ENCODE data around the gene TRAF3.
"Not testable (repeated sequence)": the region's sequence is repeated elsewhere in the genome, so short reads cannot be mapped to it uniquely, and the experiment has no call there.

The TRAF3 gene

GRCh38 chr14:102809870-102810269 lies 32.6 kb downstream of the TRAF3 start:
- no peak for DNase-seq

DNA sequence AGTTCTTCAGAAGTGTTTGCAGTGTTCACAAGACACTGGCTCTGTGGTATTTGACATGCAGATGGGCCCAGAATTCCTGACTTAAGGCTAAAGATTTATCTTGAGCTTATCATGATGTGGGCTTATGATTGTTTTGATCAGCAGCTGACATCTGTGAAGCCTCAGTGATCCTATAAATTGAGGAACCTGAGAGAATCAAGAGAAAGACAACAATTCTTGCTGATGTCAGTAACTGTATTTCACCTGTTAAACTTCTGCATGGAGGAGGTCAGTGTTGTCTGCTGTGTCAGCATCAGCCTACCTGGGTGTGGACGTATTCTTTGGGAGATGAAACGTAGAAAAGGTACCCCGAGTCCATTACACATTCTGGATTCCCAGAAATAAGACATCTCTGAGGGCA lies 33.3 kb downstream of the TRAF3 start:
- DNase-seq = no peak

DNA sequence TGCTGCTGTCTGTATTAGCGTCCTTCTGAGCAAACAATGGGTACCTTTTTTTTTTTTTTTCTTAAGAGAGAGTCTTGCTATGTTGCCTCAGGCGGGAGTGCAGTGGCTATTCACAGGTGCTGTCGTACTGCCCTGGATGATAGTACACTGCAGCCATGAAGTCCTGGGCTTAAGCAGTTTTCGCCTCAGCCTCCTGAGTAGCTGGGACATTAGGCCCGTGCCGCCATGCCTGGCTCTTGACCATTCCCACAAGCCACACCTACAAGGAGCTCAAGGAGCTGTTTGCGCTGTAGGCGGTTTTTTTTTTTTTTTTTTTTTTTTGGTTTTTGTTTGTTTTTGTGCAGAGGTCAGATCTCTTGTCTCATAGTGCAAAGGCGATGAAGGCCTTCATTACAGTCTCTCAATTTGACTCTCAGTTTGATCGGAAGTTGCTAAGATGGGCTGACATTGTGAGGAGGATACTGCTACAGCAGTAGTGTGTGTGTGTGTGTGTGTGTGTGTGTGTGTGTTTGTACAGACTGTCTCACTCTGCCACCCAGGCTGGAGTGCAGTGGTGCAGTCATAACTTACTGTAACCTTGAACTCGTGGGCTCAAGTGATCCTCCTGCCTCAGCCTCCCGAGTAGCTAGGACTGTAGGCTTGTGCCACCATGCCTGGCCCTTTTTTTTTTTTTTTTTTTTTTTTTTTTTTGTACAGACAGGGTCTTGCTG lies 34.2 kb downstream of the TRAF3 start:
- DNase-seq = no peak

GRCh38 chr14:102811971-102812370 lies 34.7 kb downstream of the TRAF3 start:
- no peak for DNase-seq

GRCh38 chr14:102813691-102814090 lies 36.4 kb downstream of the TRAF3 start:
- DNase-seq = no peak

DNA sequence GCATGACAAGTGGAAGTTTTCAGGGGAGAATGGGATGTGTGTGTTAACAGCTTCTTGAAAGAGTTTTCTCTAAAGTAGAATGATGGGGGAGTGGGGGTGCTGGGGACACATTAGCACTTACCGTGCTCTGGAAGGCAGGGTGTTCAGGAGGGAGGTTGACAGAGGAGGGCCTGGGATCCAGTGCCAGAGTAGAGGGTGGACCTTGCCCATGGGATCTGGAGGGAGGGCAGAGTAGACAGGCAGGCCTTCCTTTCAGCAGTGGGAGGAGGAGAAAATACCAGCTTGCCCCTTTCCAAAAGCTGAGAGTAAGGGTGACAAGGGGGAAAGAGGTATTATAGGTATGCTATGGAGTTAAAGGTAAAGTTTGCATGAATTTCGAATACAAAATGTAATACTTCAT lies 40.1 kb downstream of the TRAF3 start:
- DNase-seq = no peak

DNA sequence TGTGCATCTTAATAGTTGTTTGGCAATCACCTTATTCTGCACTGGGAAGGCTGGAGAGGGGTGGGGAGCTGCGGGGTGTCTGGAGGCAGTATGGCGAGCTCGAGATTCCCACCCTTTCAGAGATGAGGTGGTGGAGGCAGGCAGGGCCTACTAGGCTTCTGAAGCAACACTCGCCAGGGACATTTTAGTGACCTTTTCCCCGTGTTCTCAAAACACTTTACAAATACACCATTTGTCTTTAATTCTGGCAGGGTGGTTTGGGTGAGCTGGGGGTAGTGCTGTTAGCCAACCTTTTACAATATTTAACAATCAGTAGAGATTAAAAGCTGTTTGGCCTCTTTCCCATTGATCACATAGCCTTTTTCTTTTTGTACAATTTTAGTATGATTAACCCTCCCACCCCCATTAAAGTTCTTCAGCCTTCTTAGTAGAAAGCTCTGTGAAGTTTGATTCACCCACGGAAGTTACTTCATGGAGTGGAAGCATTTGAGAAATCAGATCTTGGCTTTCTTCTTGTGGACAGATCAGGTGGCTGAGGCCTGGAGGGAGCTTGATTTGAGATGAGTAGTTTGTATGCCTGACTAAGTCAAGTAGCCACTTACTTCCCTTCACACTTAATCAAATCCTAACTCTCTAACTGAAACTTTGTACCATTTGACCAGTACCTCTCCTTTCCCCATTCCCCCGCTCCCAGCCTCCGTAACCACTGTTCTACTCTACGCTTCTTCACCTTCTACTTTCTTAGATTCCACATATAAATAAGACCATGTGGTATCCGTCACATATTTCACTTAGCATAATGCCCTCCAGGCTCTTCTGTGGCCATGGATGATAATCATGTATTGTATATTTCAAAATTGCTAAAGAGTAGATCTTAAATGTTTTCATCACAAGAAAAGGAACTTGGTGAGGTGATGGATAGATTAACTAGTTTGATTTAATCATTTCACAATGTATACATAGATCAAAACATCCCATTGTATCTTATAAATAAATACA lies 41.0 kb downstream of the TRAF3 start:
- DNase-seq = no peak

DNA sequence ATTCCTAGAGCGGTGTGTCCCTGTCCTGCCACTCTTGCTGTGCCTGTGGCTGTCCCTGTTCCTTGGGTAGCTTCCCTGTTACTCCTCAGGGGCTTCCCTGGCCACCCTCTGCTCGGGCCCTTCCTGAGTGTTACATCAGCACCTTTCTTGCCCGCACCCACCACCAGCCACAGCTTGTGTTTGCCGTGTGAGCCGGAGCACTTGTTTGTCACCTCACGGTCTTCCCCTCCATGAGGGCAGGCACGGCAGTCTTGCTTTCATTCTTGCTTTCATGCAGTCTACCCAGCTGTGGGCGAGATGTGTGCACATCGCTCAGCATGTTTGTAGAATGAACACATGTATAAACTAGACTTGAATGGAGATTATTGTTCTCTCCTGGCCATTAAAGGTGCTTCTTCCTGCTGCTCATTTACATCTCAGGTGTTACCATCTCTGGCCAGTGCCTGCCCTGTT lies 42.0 kb downstream of the TRAF3 start:
- no peak for DNase-seq

- DNase-seq = no peak
Observed at GRCh38 chr14:102819747-102820330, 42.6 kb downstream of the TRAF3 start.

- no peak for DNase-seq
Observed at GRCh38 chr14:102821252-102821651, 44.0 kb downstream of the TRAF3 start.

DNA sequence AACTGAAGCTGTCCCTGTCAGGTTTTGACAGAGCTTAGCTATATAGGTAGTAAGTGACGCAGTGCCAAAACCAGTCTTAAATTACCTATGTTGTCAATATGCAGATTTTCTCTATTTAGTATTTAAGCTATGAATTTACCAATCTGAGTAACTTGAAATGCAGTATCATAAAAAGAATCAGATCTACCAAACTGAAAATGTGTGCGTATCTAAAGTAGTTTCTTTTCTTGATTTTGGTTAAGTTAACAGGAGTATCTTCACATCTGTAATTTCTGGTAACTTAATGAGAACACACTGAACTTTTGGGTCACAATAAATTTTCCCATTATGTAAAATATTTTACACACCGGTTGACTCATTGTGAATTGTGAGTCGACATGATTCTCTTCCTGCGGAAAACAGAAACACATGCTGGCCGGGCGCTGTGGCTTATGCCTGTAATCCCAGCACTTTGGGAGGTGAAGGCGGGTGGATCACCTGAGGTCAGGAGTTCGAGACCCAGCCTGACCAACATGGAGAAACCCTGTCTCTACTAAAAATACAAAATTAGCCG lies 45.1 kb downstream of the TRAF3 start:
- no peak for DNase-seq

DNA sequence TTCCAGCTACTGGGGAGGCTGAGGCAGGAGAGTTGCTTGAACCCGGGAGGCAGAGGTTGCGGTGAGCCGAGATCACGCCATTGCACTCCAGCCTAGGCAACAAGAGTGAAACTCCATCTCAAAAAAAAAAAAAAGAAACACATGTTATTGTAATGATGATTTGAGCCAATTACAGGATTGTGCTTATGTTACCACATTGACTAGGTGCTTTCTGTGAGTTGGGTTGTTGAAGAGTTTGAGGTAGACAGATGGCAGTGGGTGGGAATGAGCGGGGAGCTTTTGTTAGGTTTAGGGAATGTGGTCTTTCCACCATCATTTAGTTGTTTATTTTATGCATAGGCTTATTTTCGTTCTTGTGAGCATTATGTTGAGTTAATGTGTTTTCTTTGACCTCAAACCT lies 45.6 kb downstream of the TRAF3 start:
- DNase-seq = not testable (repeated sequence)

GRCh38 chr14:102823546-102823945 lies 46.3 kb downstream of the TRAF3 start:
- DNase-seq = no peak

GRCh38 chr14:102824832-102825231 lies 47.6 kb downstream of the TRAF3 start:
- DNase-seq = no peak

GRCh38 chr14:102825307-102826095 lies 48.3 kb downstream of the TRAF3 start:
- DNase-seq = no peak

GRCh38 chr14:102826161-102826560 lies 48.9 kb downstream of the TRAF3 start:
- no peak for DNase-seq

- no peak for DNase-seq
Observed at GRCh38 chr14:102826751-102827675, 49.8 kb downstream of the TRAF3 start.

GRCh38 chr14:102827716-102828115 lies 50.5 kb downstream of the TRAF3 start:
- no peak for DNase-seq

GRCh38 chr14:102828151-102828550 lies 50.9 kb downstream of the TRAF3 start:
- DNase-seq = no peak

DNA sequence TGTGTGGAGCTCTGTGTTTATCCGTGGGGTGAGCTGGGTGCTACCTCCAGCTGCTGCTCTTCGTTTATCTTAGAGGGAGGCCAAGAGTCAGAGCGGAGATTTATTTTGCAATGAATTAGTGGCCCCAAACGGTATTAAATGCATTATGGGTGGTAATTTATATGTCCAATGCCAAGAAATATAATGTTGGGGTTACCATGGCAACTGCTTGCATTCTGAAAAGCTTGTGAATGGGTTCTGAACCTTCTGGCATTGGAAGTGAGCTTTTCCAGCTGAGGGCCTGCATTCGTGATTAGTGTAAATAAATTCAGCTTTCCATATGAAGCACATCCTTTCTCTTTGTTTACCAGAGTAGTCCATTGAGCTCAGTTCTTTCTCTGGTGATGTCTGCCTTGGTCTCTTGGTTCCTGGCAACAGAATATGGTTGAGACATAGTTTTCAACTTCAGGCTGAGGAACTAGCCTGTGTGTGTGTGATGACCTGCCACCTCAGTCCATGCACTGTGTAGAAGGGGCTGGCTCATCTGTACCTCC lies 51.8 kb downstream of the TRAF3 start:
- DNase-seq = no peak

DNA sequence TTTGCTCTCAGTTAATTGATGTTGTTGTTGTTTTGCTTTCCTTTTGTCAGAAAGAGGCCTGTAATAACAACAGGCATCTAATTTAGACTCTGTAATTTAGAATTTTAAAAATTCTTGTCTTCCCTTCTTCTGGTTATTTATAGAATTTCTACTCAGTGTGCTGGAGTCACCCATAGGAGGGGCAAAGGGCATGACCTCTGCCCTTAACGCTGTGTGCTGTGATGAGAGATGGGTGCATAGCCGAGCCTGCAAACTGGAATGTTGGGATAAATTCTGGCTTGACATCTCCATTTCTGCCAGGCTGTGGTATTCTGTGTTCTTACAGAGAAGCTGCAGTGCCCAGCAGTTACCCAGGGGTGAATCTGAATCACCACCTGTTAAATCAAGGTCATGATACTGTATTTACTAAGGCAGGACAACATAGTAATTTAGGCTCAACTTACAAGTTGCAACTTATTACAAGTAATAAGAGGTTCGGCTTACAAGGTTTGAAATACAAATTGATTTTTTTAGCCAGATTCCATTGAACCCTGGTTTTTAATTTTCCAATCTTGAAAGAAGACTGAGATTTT lies 53.3 kb downstream of the TRAF3 start:
- no peak for DNase-seq

Measured in GOT3 (cell line).